Embryonic facial prominence (tissue), 1 donor: ENCODE measurements around the gene RTN4IP1.

Source experiments
- DNase-seq: peaks from one replicate; pipeline ENCODE4 v3.0.0-alpha.2; 2016; ENCODE audit errors: extremely low spot score

RTN4IP1 gene

GRCh38 chr6:106522562-106523250 lies 106.6 kb downstream of the RTN4IP1 start:
- DNase-seq: no peak
